Sigmoid colon (tissue), 7 donors: ENCODE data around the gene WDR33. TPM values are rescaled to one million over a fixed set of nuclear protein-coding genes. Genes with fewer than 3 reads are reported as not detected.

ENCODE experiments used
- DNase-seq: peaks from one replicate; pipeline ENCODE4 v3.0.0-alpha.2; 2019
- H3K27ac ChIP-seq, 4 donors: fragments of 200-600 bp; sonication (generic); one replicate each; pipeline ENCODE4 v1.5.1; 2016 to 2019; ENCODE audit warnings: mild to moderate bottlenecking in 1 of 4
- H3K27me3 ChIP-seq, 3 donors: fragments of 200-600 bp; sonication (generic); one replicate each; pipeline ENCODE4 v1.5.1; 2019; ENCODE audit warnings: mild to moderate bottlenecking in 1 of 3
- H3K36me3 ChIP-seq, 4 donors: fragments of 200-600 bp; sonication (generic); one replicate each; pipeline ENCODE4 v1.5.1; 2016 to 2019
- H3K4me1 ChIP-seq, 4 donors: fragments of 200-600 bp; sonication (generic); one replicate each; pipeline ENCODE4 v1.5.1; 2017 to 2019
- H3K4me3 ChIP-seq, 4 donors: fragments of 200-600 bp; sonication (generic); one replicate each; pipeline ENCODE4 v1.5.1; 2017 to 2019; ENCODE audit warnings: mild to moderate bottlenecking in 2 of 4, moderate library complexity in 1 of 4
- H3K9me3 ChIP-seq, 4 donors: fragments of 200-600 bp in 3 of 4; sonication (generic) in 3 of 4; one replicate each; pipeline versions ENCODE4 v1.5.1 to v1.6.1; 2013 to 2019
- CTCF ChIP-seq, 4 experiments: fragments of 450-650 bp in 3 of 4; fragments of 200-600 bp in 1 of 4; IDR thresholded peaks; one replicate each; pipeline ENCODE4 v1.5.1; 2016 to 2019; ENCODE audit warnings: antibody characterized with exemption in 4 of 4, mild to moderate bottlenecking in 3 of 4, moderate library complexity in 2 of 4
- EP300 ChIP-seq, 4 donors: sonication (generic); formaldehyde crosslinking; IDR thresholded peaks; one replicate each; pipeline ENCODE4 v1.6.1; 2017; ENCODE audit warnings: antibody characterized with exemption in 4 of 4
- POLR2A ChIP-seq, 2 donors: fragments of 450-650 bp; IDR thresholded peaks; one replicate each; pipeline ENCODE4 v1.6.1; 2016; ENCODE audit warnings: antibody characterized with exemption in 2 of 2, mild to moderate bottlenecking in 2 of 2, moderate library complexity in 2 of 2
- POLR2AphosphoS5 ChIP-seq, 4 donors: sonication (generic); formaldehyde crosslinking; IDR thresholded peaks; one replicate each; pipeline ENCODE4 v1.6.1; 2017; ENCODE audit warnings: antibody characterized with exemption in 4 of 4
- WGBS, 2 donors: extraction: QIAGEN DNeasy Blood & Tissue Kit; methylation state at CpG; one replicate each; pipeline ENCODE4 v1.1.7; 2013; 5-methylcytosine and 5-hydroxymethylcytosine counted together
- intact Hi-C: fragments of 100-400 bp; cut with DNase I; formaldehyde crosslinking; loops from one replicate; pipeline ENCODE4 v1.15.1; 2023
- polyA plus RNA-seq, 3 donors: library from polyadenylated mRNA; stranded (reverse); fragments of 200-250 nt; gene quantifications; one replicate each; pipeline ENCODE4 v1.2.3, GENCODE V29; 2013
- total RNA-seq, 4 donors: library from RNA; depleted of rRNA; stranded (reverse); fragments of >200 nt; gene quantifications; one replicate each; pipeline ENCODE4 v1.1.0, GENCODE V29; 2016
- donor health status: healthy with polysubstance abuse.
- donor health status: Bipolar disorder and iron deficiency.
- donor health status: healthy.

The WDR33 gene
- total and polyA plus RNA-seq, 7 donors = 8.3 to 45.2 (median 37.8) TPM

- no peak for DNase-seq
- Histone ChIP-seq H3K4me1 (peaks cover 0 to 29% (median 21%) of the 10 kb centered on the region in 4 donors), H3K4me3 (no peak overlapping the region), H3K27me3 (no peaks in the 10 kb centered on the region), H3K9me3 (no peaks in the 10 kb centered on the region), H3K27ac (no peak overlapping the region), H3K36me3 (peaks cover 0 to 55% (median 24%) of the 10 kb centered on the region in 4 donors)
- intact Hi-C loops = no loop called here
- TF ChIP-seq CTCF (IDR thresholded peaks at IDR 0.05) (no peak), POLR2A (IDR thresholded peaks at IDR 0.05) (no peak)
- 96 to 98% methylated on average over 8 of the region's 8 CpGs for WGBS, 2 donors
Observed at GRCh38 chr2:127852388-127852787, 41.4 kb upstream of the WDR33 start.

GRCh38 chr2:127847931-127848330, 37.0 kb upstream of the WDR33 start:
- H3K36me3 ChIP-seq = peaks cover 0 to 79% (median 40%) of the 10 kb centered on the region in 4 donors
- H3K27me3 ChIP-seq = no peaks in the 10 kb centered on the region

GRCh38 chr2:127844973-127845372, 34.0 kb upstream of the WDR33 start:
- Histone ChIP-seq H3K36me3 (peaks cover 0 to 50% (median 30%) of the 10 kb centered on the region in 4 donors), H3K9me3 (no peaks in the 10 kb centered on the region), H3K4me3 (no peak overlapping the region), H3K27ac (no peak overlapping the region), H3K4me1 (no peaks in the 10 kb centered on the region), H3K27me3 (no peaks in the 10 kb centered on the region)
- intact Hi-C loops = no loop called here
- 87 to 88% methylated on average over 4 of the region's 4 CpGs for WGBS, 2 donors
- no peak for TF ChIP-seq POLR2A (IDR thresholded peaks at IDR 0.05)
- no peak for TF ChIP-seq CTCF (IDR thresholded peaks at IDR 0.05)
- TF ChIP-seq POLR2AphosphoS5 (IDR thresholded peaks at IDR 0.05) = no peak
- no peak for TF ChIP-seq EP300 (IDR thresholded peaks at IDR 0.05)
- DNase-seq = no peak

More at GRCh38 chr2:127847931-127848330, 37.0 kb upstream of the WDR33 start:
- H3K4me1 ChIP-seq = no peaks in the 10 kb centered on the region
- 86 to 92% methylated on average over 7 of the region's 7 CpGs for WGBS, 2 donors
- intact Hi-C loops = no loop called here
- no peaks in the 10 kb centered on the region for H3K9me3 ChIP-seq
- TF ChIP-seq EP300 (IDR thresholded peaks at IDR 0.05) (no peak), POLR2A (IDR thresholded peaks at IDR 0.05) (no peak), POLR2AphosphoS5 (IDR thresholded peaks at IDR 0.05) (no peak), CTCF (IDR thresholded peaks at IDR 0.05) (no peak)
- no peak for DNase-seq
- H3K4me3 ChIP-seq = no peak overlapping the region
- no peak overlapping the region for H3K27ac ChIP-seq

- DNase-seq = no peak
- intact Hi-C loops = no loop called here
- TF ChIP-seq EP300 (IDR thresholded peaks at IDR 0.05) = no peak
- no peak for TF ChIP-seq POLR2AphosphoS5 (IDR thresholded peaks at IDR 0.05)
- no peak for TF ChIP-seq CTCF (IDR thresholded peaks at IDR 0.05)
- TF ChIP-seq POLR2A (IDR thresholded peaks at IDR 0.05) = no peak
- no peaks in the 10 kb centered on the region for H3K4me1 ChIP-seq
- no peaks in the 10 kb centered on the region for H3K27me3 ChIP-seq
- no peaks in the 10 kb centered on the region for H3K9me3 ChIP-seq
- H3K27ac ChIP-seq = no peak overlapping the region
- H3K4me3 ChIP-seq = no peak overlapping the region
- WGBS, 2 donors = 96 to 97% methylated on average over 6 of the region's 6 CpGs
- peaks cover 0 to 37% (median 24%) of the 10 kb centered on the region in 4 donors for H3K36me3 ChIP-seq
Observed at GRCh38 chr2:127843677-127844076, 32.7 kb upstream of the WDR33 start.
